ENCODE data around the gene CNKSR2.

CNKSR2 gene

DNA sequence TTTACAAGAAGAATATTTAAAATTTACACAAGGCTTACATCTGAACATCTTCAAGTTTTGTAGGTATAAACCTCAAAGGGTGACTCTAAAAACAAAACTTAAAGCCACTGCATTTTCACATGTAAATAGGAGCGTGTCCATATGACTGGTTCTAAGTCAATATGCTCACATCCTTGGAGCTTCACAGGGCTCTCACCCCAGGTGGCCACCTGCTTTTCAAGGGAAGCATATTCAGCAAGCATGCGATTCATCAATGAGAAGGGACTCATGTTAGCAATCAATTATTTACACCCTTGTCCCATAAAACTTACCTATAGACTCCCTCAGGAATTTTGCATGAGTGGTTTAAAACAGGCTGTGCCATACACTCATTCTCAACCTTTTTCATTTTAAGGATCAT, 301.7 kb downstream of the CNKSR2 start:
- DNase-seq (ENCODE audit: low read depth): no peak

DNA sequence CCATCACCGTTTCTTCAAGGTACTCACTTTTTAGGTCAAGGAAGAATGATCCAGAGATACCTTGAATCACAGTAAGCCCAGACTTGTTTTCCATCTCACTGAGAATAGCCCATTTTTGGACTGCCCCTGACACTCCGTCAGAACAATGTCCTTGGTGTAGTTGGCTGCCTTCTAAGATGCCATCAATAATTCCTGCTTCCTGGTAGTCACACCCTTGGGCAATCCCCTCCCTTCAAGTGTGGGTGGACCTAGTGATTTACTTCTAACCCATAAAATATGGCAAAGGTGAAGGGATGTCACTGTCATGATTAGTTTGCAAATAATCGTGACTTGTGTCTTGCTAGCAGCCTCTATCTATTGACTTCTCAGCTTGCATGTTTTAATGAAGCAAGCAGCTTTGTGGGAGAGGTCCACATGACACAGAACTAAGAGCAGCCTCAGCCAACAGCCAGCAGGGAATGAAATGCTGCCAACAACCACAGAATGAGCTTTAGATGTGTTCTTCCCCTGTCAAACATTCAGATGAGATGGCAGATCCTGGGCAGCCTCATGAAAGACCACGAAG, 303.9 kb downstream of the CNKSR2 start:
- DNase-seq (ENCODE audit: low read depth): no peak

DNA sequence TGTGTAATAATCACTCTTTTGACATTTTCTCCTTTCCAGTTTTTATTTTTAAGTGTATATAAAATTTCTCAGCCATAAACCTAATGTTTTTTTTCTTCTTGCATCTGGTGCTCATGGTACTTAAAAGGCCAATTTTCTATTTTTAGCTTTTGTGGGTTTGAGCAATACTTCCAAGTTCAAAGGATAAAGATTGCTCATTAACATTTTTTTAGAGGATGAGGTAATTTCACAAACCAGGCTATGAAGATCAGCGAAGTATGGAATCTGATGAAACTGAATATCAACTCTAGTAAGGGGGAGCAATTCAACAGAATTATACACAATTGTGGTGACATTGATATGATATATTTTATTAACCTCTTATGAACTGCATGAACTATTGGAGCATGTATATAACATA, 309.7 kb downstream of the CNKSR2 start:
- DNase-seq (ENCODE audit: low read depth): peak; percentile 54

DNA sequence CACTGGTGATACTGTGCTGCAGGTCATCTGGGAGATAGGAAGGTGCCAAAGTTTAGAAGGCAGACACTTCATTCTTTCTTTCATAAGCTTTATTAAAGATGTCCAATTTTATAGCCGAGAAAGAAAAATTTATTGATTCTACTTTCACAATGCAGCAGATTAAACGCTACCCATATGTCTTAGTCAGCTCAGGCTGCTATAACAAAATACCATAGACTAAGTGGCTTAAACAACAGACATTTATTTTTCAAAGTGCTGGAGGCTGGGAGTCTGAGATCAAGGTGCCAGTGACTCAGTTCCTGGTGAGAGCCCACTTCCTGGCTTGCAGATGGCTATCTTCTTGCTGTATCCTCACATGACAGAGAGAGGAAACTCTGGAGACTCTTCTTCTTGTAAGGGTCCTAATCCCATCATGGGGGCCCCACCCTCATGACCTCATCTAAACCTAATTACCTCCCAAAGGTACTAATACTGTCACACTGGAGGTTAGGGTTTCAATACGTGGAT, 317.3 kb downstream of the CNKSR2 start:
- peak; percentile 11 for DNase-seq (ENCODE audit: low read depth)

DNA sequence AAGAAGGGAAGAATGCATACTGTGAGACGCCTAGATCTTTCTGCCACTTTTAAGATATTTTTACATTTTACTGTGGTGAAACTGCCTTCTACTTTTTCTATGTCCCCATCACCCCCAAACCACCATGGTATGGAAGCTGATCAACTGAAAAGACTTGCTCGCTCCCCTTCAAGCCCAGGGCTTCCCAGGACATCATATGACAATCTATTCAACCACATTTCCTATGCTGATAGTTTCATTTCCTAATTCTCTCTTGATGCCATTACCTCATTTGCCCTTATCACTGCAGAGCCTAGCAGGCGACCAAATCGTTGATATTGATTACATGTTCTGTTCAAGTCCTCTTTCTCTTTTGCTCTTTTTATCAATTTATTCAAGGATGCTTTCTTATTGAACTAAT, 324.1 kb downstream of the CNKSR2 start:
- DNase-seq (ENCODE audit: low read depth): no peak

DNA sequence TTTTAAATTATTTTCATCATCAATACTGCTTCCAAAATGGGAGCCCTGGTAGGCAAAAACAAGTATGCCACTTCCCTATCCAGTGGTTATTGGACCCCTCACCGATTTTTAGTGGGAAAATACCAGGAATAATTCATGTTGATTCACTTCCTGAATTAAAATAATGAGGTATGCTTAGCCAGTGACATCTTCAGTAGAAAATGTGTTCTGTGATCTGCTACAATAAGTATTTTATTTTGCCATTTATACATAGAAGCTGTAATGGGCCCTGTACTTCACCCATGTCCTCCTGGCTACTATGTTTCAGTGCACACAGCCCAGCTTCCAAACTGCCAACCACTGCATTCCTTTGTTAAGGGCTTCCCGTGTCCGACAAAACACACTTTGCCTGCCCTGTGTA, 324.9 kb downstream of the CNKSR2 start:
- peak; percentile 13 for DNase-seq (ENCODE audit: low read depth)

DNA sequence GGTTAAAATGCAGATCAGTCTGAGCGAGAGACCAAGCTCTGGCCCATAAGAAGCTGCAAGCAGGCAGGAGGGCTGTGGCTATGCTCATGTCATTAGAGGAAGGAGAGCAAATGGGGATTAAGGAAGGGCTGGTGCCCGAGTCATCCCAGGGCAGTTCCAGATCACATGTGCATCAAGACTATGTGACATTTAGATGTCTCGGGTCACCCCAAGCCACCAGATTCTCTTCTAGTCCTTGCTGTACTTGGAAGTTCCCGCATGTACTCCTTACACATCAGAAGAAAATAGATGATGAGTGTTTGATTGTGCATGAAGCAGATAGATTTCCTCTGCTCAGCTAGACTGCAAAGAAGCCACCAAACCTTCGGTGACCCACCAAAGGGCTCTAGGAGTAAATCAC, 326.1 kb downstream of the CNKSR2 start:
- no peak for DNase-seq (ENCODE audit: low read depth)

DNA sequence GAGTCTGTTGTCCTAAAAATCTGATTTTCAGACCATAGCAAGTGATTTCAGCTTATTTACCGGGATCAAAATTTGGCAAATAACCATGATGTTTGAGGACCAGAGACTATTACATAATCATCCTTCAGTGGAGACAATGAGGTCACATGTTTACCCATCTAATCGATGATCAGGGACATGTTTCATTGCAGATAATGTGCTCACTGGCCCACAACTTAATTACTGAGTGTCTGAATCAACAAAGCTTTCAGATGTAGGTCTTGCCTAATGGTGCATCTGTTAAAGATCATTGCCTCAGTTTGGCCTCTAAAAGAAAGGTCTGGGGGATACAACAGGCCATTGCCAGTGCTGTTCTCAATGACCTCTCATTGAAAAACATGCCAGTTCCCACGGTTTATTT, 326.7 kb downstream of the CNKSR2 start:
- DNase-seq (ENCODE audit: low read depth): no peak

DNA sequence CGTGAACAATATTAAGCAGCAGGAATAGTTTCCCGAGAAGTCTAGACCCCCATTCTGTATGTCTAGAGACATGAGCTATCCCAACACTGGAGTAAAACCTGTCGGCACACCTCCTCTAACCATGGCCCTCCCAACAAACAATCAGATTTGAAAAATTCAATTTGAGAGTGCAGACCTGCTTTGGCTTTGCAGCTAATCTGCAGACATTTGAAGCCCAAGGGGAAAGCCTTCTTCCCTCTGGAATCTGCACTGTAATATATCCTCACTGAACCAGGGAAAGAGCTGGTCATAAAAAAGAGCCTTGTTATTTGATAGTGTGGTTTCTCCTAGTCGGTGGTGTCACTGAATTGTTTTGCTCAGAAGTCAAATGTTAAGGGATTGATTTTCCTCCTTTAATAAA, 328.5 kb downstream of the CNKSR2 start:
- DNase-seq (ENCODE audit: low read depth): no peak
